ENCODE data around the gene PIP4K2C.

PIP4K2C gene

DNA sequence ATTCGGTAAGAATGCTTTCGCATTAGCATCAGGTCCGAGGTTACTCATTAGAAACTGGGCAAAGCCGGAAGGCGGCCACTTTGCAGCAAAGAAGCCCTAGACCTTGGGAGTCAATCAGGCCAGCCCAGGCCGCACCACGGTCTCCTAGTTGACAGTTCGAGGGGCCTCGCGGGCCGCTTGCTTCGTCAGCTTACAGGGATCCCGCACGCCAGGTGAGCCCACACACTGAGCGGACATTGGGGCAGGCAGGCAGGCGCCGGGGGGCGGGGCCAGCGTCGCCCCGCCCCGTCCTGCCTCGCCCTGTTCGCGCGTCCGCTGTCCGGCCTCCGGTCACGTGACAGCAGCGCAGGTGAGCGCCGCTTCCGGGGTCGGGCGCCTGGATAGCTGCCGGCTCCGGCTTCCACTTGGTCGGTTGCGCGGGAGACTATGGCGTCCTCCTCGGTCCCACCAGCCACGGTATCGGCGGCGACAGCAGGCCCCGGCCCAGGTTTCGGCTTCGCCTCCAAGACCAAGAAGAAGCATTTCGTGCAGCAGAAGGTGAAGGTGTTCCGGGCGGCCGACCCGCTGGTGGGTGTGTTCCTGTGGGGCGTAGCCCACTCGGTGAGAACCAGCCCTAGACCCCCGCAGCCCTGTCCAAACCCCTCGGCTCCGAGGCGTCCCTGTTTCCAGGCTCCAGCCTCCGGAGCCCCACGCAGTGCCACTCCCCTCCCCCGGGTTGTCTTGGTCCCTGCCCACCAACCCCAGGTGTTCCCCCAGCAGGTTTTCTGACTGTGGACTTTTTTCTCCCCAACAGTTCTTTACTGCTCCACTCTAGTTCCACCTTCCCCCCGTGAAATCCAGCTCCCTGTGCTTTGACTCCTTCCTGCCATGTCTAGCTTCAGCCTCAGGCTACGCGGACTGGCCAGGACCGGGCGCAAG is at the start of gene PIP4K2C:
PIP4K2C (plus strand) TSS at position 329 of the 918 bp plus-strand sequence; CDS start at position 427, 98 bp downstream.
- TF ChIP-seq, protein P1, sequence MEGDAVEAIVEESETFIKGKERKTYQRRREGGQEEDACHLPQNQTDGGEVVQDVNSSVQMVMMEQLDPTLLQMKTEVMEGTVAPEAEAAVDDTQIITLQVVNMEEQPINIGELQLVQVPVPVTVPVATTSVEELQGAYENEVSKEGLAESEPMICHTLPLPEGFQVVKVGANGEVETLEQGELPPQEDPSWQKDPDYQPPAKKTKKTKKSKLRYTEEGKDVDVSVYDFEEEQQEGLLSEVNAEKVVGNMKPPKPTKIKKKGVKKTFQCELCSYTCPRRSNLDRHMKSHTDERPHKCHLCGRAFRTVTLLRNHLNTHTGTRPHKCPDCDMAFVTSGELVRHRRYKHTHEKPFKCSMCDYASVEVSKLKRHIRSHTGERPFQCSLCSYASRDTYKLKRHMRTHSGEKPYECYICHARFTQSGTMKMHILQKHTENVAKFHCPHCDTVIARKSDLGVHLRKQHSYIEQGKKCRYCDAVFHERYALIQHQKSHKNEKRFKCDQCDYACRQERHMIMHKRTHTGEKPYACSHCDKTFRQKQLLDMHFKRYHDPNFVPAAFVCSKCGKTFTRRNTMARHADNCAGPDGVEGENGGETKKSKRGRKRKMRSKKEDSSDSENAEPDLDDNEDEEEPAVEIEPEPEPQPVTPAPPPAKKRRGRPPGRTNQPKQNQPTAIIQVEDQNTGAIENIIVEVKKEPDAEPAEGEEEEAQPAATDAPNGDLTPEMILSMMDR (conservative IDR thresholded peaks at IDR 0.05), result no peak
- H3K27ac ChIP-seq, result peak within 1 kb of the TSS; percentile 78

DNA sequence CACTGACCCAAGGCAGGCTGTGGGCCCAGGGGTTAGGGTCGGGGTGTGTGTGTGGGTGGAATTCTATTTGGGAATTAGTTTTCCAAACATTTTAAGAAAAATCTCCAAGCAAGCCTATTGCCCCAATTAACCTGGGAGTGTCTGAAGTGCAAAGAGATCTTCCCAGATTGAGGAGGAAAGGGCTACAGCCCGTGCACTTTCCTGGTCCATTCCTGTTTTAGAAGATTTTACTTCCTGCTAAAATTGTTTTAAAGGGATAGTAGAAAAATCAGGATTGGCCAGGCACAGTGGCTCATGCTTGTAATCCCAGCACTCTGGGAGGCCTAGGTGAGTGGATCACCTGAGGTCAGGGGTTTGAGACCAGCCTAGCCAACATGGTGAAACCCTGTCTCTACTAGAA is 49.3 kb upstream of the PIP4K2C start:
- TF ChIP-seq, protein P1 (conservative IDR thresholded peaks at IDR 0.05), result no peak
- no peak overlapping the region for H3K27ac ChIP-seq

DNA sequence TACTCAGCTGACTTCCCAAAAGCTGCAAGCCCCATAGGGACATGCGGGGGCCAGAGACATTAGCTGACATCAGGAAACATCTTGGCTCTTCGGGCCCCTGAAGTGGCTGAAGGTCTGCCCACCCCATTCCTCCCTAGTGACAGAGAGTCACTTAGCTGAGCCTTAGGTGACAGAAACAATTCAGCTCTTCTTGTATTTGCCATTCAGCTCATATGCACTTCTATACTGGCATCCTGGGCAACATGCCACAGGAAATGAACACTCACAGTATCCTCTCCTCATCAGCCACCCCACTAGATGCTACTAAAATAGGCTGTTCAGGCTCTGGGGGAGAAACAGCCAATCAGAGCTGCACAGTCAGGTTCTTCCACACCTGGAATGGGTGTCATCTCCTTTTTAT is 47.4 kb upstream of the PIP4K2C start:
- TF ChIP-seq, protein P1 (conservative IDR thresholded peaks at IDR 0.05), result no peak
- H3K27ac ChIP-seq, result no peak overlapping the region

DNA sequence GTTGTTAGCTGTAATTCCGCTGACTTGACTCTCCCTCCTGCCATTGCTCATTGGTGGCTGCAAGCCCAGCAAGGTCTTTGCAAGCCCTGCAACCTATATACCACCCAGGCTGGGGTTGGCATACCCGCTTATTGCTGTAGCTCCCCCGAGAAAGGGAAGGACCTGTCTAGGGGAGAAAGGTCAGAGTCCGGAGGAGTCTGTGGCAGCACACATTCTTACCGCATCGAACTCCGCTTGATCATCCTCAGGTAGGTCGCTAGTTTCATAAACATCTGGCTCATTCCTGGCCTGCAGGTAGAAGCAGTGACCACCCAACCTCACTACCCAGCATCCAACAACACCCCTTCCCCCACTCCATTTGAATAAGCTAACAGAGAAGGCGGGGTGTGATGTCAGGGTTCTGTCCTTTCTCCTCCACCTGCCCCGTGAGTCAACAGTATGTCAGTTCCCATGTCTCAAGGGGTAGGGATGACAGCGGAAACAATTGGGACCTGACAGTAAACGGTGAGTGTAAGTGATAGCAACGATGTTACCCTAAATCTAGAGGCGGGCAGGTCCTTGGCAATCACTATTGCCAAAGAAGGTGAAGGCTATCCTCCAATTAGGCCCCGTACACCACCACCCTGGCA is 45.1 kb upstream of the PIP4K2C start:
- H3K27ac ChIP-seq, result peak overlapping the region; percentile 87
- TF ChIP-seq, protein P1 (conservative IDR thresholded peaks at IDR 0.05), result no peak

DNA sequence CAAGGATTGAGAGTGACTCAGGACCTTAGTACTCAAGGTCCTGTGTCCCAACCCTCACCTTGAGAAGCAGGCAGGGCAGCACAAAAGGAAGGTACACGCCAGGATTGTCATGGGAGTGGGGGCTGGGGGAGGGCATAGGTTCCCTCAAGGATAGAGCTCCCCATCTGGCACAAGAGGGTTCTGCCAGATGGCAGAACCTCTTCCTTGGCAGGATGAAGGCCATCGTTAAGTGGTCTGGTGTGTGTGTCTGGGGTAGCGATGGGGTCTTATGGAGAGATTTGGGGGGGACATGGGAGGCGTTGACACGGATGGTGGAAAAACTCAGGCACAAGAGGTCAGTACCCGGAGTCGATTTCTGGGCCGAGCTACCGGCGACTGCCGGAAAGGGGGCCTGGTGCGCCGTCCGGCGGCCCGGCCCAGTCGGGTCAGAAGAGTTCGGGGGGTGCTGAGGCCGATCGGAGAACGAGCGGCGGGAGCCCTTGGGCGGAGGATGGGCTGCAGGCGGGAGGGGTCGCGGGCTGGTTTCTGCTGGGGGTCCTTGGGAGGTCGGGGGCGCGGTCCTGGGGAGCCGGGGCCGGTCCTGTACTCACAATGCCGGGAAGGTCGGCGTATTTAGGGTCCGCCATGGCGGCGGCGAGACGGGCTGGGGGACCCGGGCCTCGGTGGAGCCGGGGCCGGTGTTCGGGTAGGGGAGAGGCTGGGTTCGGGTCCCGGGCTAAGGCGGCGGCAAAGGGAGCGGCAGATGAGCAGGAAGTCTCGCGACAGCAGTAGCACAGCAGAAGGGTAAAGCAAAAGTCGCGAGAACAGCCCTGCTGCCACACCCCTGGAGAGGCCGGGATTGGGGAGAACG is 44.3 kb upstream of the PIP4K2C start, which contains the start of gene DCTN2:
DCTN2 (minus strand) TSS at position 755 of the 850 bp plus-strand sequence; CDS start at position 626, 129 bp downstream.
- TF ChIP-seq, protein P1 (conservative IDR thresholded peaks at IDR 0.05), result peak; percentile 21; the same call in 1 of the 2 replicates
- peak within 1 kb of the TSS; percentile 87 for H3K27ac ChIP-seq

DNA sequence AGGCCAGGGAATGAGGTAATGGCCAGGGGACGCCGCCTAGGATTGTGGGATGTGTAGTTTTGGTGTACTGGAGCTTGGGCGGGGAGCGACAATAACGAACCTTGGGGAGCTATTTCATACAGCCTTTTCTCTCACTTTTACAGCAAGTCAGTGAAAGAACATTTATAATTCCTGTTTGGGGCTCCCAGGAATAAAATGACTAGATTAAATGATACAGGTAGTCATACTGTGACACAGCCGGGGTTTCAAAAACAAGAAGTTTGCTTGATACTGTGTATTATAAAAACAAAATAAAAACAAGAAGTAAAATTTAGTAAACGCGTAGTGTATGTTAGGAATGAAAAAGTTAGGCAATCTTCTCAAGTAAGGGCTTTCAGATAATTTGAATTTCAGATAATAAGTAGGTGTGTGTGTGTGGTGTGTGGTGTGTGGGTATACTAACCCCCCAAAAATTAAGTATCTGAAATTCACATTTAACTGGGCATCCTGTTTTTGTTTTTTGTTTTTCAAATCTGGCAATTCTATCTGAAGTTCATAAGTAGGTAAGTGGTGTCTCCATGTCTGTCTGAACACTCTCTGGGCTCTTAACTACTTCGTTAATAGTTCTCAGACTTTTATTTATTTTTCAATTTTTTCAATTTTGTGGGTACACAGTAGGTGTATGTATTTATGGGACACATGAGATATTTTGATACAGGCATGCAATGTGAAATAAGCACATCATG is 43.5 kb upstream of the PIP4K2C start:
- peak overlapping the region; percentile 87; the same call in 1 of the 2 replicates for H3K27ac ChIP-seq
- TF ChIP-seq, protein P1 (conservative IDR thresholded peaks at IDR 0.05), result no peak

All from VCaP (cell line).